Activated naive CD8-positive, alpha-beta T cell treated with anti-CD3 and anti-CD28 coated beads for 36 hours (primary cell): Measurements from ENCODE around the gene TBXAS1. TPM values are rescaled to one million over a fixed set of nuclear protein-coding genes. Genes with fewer than 3 reads are reported as not detected.

Experiments used
- DNase-seq: peaks from one replicate; pipeline ENCODE4 v3.0.0; 2021
- H3K27ac Mint-ChIP-seq: one replicate; pipeline ENCODE4 v1.8.0; 2022; ENCODE audit warnings: mild to moderate bottlenecking, moderate library complexity, mixed read lengths
- H3K27me3 Mint-ChIP-seq: one replicate; pipeline ENCODE4 v1.8.0; 2022; ENCODE audit warnings: mild to moderate bottlenecking, mixed read lengths
- H3K36me3 Mint-ChIP-seq: one replicate; pipeline ENCODE4 v1.8.0; 2021; ENCODE audit warnings: mild to moderate bottlenecking, mixed read lengths
- H3K4me1 Mint-ChIP-seq: one replicate; pipeline ENCODE4 v1.8.0; 2021; ENCODE audit warnings: mixed read lengths
- H3K4me3 Mint-ChIP-seq: one replicate; pipeline ENCODE4 v1.8.0; 2022; ENCODE audit warnings: mild to moderate bottlenecking, moderate library complexity, mixed read lengths
- H3K9me3 Mint-ChIP-seq: one replicate; pipeline ENCODE4 v1.8.0; 2022; ENCODE audit warnings: mixed read lengths
- total RNA-seq, 2 experiments: library from RNA; stranded (reverse); gene quantifications; one replicate each; pipeline ENCODE4 v1.2.3, GENCODE V29; 2021

The TBXAS1 gene
- total RNA-seq, 2 experiments from 2014 or later, result 1.5 to 1.8 TPM

DNA sequence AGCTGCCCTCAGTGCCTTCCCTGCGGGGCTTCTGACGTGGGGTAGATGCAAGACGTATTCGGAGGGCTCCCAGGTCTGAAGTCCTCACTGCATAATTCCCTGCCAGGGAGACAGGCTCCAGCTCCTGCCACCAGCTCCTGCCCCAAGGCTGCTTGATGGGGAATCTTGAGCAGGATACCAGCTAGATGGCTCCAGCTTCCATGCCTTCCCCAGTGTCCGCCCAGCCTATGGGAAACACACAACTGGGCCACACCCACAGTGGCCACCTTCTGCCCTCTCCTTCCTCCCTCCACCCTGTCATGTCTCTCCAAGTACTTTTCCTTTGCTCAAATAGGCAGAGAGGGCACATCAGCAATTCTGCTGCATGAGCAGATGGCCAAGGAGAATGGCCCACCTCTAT, 137.9 kb downstream of the TBXAS1 start:
- H3K27ac Mint-ChIP-seq, result no peak overlapping the region
- no peaks in the 10 kb centered on the region for H3K27me3 Mint-ChIP-seq
- no peak overlapping the region for H3K4me3 Mint-ChIP-seq
- DNase-seq, result no peak
- H3K36me3 Mint-ChIP-seq, result no peaks in the 10 kb centered on the region
- H3K4me1 Mint-ChIP-seq, result no peaks in the 10 kb centered on the region
- H3K9me3 Mint-ChIP-seq, result no peaks in the 10 kb centered on the region

DNA sequence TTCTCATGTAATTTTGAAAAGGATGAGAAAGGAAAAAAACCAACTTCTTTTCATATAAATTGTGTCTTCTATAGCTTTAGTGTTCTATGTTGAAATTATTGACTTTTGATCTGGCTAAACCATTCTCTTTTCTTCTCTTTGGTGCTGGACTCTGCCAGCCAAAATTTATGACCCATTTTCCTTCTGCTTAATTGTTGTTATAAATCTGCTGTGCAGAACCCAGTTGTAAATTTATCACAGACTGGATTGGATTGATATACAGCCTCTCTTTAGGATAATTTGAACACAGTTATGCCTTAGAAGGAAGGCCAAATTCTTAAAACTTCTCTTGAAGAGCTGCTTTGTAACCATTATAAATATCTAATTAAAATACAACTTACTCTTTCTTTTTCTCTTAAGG, 139.9 kb downstream of the TBXAS1 start:
- no peak for DNase-seq
- no peaks in the 10 kb centered on the region for H3K27me3 Mint-ChIP-seq
- no peaks in the 10 kb centered on the region for H3K36me3 Mint-ChIP-seq
- no peak overlapping the region for H3K27ac Mint-ChIP-seq
- H3K9me3 Mint-ChIP-seq, result no peaks in the 10 kb centered on the region
- H3K4me1 Mint-ChIP-seq, result no peaks in the 10 kb centered on the region
- no peak overlapping the region for H3K4me3 Mint-ChIP-seq

DNA sequence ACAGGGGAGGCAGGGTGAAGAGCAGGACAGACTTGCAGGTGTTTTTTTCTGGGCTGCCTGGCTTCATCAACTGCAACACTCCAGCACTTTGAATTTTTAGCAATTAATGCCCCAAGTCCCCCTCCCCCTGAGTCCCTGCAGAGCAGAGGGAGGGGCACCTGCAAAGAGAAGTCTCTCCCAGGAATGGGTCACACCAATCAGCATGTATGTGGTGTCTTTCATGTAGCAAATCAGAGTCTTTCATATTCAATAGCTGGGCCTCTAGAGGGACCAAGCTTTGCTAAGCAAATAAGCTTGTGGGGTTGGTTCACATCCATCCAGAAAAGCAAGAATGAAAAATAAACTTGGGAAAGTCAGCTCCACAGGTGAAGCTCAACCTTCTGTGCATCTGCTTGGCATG, 143.0 kb downstream of the TBXAS1 start:
- no peak for DNase-seq

DNA sequence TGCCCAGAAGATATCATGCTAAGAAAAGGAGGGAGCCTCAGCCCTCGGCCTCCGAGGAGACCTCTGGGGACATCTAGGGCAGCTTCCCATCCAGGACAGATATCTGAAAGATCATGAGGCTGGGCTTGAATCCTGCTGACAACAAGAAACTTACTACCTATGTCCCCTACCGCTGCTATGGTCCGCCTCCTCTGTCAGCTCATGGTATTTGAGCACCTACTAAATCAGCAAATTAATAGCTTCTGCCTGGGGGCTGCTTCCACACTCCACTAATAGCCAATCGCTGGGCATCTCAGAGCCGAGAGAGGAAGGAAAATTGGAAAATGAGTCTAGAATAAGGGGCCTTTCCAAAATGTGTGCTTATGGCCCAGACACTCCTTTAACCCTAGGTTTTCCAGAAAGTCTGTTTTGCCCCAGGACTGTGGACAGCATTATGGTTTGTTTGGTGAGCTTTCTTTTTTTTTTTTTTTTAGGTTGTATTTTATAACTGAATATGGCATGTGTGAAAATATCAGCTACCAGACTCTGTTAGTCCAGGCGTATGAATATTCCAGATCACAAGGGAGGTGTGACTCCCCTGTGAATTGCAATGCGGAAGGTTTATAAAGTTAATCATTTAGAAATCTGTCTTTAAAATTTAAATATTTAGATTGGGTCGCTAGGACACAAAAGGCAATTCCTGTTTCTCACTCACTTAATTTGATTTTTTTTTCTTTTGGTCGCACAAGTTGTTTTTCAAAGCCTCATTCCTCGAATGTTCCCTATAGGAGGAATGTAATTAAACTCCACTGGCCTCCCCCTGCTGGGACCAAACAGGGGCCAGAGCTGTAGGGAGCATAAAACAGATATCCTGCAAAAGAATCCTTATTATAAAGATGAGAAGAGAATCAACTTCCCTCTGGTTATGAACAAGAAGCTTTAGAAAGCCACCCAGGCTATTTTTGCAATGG, 144.3 kb downstream of the TBXAS1 start:
- H3K27me3 Mint-ChIP-seq, result no peaks in the 10 kb centered on the region
- no peaks in the 10 kb centered on the region for H3K9me3 Mint-ChIP-seq
- H3K4me1 Mint-ChIP-seq, result peaks cover 4% of the 10 kb centered on the region
- no peak for DNase-seq
- H3K27ac Mint-ChIP-seq, result no peak overlapping the region
- H3K4me3 Mint-ChIP-seq, result no peak overlapping the region
- no peaks in the 10 kb centered on the region for H3K36me3 Mint-ChIP-seq

More for the DNA sequence above, 143.0 kb downstream of the TBXAS1 start:
- Mint-ChIP-seq H3K36me3 (no peaks in the 10 kb centered on the region), H3K27me3 (no peaks in the 10 kb centered on the region), H3K27ac (no peak overlapping the region), H3K4me3 (no peak overlapping the region), H3K9me3 (no peaks in the 10 kb centered on the region), H3K4me1 (peaks cover under 1% of the 10 kb centered on the region)

DNA sequence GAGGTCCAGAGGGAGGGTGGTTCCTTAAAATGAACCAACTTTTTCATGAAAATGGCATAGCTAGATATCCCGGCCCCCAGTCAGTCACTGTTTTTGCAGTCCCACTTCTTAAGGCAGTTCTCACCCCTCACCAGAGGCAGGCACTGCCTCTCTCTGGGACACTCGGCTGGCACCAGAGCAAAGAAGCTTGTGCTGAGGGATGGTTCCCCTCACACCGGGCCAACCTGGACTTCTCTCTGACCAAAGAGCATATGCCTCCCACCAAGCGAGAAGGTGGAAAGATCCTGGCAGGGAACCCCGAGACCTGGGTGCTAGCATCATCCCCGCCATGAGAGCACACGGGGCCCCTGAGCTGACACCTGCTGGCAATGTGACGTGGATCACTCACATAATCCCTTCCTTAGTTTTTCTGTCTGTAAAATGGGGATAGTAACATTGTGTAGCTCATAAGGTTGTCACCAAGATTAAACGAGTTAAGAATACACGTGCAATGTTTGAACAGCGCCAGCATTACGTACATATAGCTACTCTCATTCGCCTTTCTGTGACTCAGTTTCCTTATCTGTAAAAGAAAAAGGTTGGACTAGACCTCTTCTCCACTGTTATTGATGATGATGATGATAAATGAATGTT, 145.2 kb downstream of the TBXAS1 start:
- H3K27me3 Mint-ChIP-seq, result no peaks in the 10 kb centered on the region
- no peak overlapping the region for H3K27ac Mint-ChIP-seq
- peaks cover 4% of the 10 kb centered on the region for H3K4me1 Mint-ChIP-seq
- no peak overlapping the region for H3K4me3 Mint-ChIP-seq
- H3K9me3 Mint-ChIP-seq, result no peaks in the 10 kb centered on the region
- H3K36me3 Mint-ChIP-seq, result no peaks in the 10 kb centered on the region
- DNase-seq, result no peak

DNA sequence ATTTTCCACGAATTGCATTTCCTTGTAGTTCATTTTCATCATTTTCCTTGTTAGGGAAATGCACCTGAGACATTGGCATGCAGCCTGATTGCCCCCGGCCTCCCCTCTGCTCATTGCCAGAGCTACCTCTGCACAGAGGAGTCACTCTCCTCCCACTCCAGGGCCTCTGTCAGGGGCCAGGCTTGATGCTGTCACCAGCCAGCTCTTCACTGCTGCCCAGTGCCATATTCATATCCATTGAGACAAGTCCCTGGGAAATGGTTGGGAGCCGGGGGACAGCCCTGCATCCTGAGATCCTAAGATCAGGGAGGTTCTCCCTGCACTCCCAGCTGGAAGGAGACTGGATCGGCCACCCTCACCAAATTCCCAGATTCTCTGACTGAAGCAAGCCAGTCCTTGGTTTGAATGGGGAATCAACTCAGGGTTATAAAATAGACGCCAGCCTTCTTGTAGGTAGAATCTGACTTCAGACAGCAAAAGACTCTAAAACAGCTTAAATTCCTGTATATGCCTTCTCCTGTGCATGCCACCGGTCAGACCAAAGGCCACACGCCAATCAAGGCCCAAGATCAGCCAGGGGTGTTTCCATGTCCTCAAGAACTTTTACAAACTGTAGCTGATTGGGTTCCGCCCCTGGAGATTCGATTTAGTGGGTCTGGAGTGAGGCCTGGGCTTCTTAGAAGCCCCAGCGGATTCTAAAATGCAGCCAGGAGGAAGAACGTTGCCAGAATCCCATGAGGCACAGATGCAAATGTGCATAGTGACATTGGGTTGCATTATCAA, 147.2 kb downstream of the TBXAS1 start:
- peaks cover 12% of the 10 kb centered on the region for H3K4me1 Mint-ChIP-seq
- no peaks in the 10 kb centered on the region for H3K27me3 Mint-ChIP-seq
- no peak for DNase-seq
- no peak overlapping the region for H3K4me3 Mint-ChIP-seq
- H3K9me3 Mint-ChIP-seq, result no peaks in the 10 kb centered on the region
- H3K27ac Mint-ChIP-seq, result no peak overlapping the region
- H3K36me3 Mint-ChIP-seq, result no peaks in the 10 kb centered on the region

DNA sequence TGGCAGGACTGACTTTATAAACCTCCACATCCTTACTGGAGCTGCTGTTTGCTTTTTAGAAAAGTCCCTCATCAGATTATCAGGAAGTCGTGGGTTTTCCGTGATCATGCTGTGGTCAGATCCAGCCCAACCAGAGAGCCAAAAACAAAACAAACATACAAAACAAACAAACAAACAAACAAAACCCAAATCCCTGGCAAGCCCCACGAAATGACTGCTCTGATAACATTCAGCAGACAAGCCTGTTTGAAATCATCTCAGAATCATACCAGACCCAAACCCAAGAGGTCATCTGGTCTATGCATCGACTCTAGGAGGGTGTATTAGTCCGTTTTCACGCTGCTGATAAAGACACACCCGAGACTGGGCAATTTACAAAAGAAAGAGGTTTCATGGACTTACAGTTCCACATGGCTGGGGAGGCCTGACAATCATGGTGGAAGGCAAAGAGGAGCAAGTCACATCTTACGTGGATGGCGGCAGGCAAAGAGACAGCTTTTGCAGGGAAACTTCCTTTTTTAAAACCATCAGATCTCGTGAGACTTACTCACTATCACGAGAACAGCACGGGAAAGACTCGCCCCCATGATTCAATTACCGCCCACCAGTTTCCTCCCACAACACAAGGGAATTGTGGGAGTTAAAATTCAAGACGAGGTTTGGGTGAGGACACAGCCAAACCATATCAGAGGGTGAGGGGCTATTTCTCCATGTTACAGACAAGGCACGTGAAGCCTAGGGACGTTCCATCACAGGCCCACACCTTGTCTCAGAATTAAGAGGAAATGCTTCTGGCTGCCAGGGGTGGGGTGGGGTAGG, 148.0 kb downstream of the TBXAS1 start:
- Mint-ChIP-seq H3K4me1 (peaks cover 14% of the 10 kb centered on the region), H3K27ac (no peak overlapping the region), H3K36me3 (no peaks in the 10 kb centered on the region), H3K9me3 (no peaks in the 10 kb centered on the region), H3K27me3 (no peaks in the 10 kb centered on the region), H3K4me3 (no peak overlapping the region)
- DNase-seq, result no peak

DNA sequence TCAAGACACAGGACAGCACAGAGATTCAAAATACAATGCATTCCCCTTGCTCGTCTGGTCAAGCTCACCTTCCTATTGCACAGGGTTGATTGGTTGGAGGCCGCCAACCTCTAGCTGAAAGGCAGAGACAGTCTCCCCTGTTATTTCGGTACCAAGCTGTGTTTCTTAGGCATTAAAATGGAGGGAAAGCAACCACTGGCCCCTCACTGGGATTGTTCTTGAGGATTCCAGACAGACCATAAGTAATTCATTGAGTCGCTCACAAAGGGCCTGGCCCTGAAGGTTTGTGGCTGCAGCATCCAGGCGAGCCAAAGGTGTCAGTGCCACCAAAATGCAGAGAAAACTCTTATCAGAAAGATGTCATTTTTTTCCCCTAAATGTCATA, 152.4 kb downstream of the TBXAS1 start:
- peaks cover 14% of the 10 kb centered on the region for H3K4me1 Mint-ChIP-seq
- no peak overlapping the region for H3K27ac Mint-ChIP-seq
- no peaks in the 10 kb centered on the region for H3K27me3 Mint-ChIP-seq
- H3K9me3 Mint-ChIP-seq, result no peaks in the 10 kb centered on the region
- H3K36me3 Mint-ChIP-seq, result no peaks in the 10 kb centered on the region
- no peak overlapping the region for H3K4me3 Mint-ChIP-seq
- no peak for DNase-seq

DNA sequence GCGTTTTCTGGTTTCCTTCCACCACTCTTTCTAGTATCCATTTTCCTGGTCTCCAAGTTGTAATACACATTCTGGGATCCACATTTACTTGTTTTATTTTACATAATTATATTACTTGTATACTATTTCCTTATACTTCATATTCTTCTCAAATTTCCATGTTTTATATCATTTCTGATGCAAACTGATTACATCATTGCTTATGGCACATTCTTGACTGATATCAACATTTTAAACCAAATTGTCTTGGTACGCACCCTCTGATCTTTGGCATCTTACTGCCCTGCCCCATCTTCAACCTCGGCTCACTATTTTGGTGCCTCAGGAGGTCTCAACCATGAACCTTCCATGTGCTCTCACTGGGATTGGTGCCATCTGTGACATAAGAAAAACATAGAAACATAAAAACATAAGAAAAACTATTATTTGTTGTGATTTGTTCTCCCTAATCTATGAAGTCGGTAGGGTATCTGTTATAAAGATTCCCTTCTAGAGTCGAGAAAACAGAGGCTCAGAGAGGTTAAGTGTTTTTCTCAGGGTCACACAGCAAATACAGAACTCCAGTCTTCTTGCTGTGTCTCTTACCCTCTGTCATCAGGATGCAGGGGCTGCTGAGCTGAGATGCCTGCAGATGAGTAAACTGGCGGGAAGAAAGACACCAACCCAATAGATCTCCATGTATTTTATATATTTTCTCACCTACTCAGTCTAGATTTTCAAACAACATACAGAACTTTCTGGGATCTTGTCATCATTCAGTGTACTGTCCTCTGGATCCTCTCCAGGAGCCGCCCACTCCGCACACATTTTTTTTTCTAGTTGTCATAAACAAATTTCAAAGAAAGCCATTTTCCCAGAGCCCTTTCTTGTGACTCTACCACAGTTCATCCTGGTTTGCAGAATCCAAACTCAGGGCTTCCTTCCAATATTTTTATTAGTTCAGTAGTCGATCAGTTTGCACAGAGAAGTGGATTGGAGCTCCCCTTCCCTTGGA, 154.2 kb downstream of the TBXAS1 start:
- no peaks in the 10 kb centered on the region for H3K9me3 Mint-ChIP-seq
- no peak for DNase-seq
- peaks cover 10% of the 10 kb centered on the region for H3K4me1 Mint-ChIP-seq
- H3K36me3 Mint-ChIP-seq, result no peaks in the 10 kb centered on the region
- no peaks in the 10 kb centered on the region for H3K27me3 Mint-ChIP-seq
- H3K4me3 Mint-ChIP-seq, result no peak overlapping the region
- no peak overlapping the region for H3K27ac Mint-ChIP-seq

DNA sequence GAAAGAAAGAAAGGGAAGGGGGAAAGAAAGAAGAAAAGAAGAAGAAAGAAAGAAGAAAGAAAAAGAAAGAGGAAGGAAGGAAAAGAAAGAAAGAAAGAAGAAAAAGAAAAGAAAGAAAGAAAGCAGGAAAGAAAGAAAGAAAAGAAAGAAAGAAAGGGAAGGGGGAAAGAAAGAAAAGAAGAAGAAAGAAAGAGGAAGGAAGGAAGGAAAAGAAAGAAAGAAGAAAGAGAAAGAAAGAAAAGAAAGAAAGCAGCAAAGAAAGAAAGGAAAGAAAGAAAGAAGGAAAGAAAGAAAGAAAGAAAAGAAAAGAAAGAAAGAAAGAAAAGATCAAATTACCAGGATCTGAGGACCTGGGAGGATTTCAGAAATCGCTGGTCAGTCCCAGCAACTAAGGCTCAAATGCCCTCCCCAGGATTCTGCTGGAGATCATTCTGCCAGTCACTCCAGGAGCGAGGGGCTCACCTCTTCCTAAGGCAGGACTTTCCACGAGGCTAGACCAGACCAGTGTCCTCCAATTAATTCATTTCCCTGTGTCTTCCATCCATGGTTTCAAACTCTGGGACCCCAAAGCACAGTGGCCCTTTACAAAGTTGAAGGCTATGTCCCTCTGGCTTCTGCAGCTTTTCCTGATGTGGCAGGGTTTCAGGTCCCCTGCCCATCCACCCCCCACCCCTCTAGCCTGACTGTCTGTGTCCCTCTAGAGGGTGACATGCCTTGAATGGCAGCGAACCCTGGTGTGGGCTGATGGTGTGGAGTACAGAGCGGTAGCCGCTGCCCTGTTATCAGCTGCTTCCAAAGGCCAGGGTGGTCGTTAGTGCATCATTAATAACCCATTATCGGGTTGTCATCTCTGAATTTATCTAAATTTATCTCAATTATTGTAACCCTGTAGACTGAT, 155.8 kb downstream of the TBXAS1 start:
- Mint-ChIP-seq H3K27me3 (no peaks in the 10 kb centered on the region), H3K9me3 (no peaks in the 10 kb centered on the region), H3K36me3 (no peaks in the 10 kb centered on the region), H3K27ac (no peak overlapping the region), H3K4me1 (peaks cover 10% of the 10 kb centered on the region), H3K4me3 (no peak overlapping the region)
- no peak for DNase-seq

DNA sequence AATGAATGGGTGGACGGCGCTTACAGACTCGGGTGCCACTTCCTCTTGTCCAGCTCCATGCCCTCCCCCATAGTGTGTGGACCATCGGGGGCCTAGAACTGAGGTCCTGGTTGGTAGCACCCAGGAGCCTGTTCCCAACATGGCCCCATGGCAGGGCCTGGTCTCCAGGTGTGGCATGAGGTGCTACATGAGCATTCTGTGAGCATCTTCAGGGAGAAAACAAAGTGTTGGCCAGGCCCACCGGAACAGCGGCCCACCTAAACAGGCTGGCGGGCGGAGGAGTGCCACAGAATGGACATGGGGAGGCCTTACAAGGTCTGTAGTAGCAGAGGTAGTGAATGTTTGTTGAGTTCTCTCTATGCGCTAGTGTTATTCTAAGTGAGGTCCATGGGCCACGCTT, 156.7 kb downstream of the TBXAS1 start:
- no peak for DNase-seq
- Mint-ChIP-seq H3K4me3 (no peak overlapping the region), H3K4me1 (peaks cover 4% of the 10 kb centered on the region), H3K27ac (no peak overlapping the region), H3K9me3 (no peaks in the 10 kb centered on the region), H3K36me3 (no peaks in the 10 kb centered on the region), H3K27me3 (no peaks in the 10 kb centered on the region)

DNA sequence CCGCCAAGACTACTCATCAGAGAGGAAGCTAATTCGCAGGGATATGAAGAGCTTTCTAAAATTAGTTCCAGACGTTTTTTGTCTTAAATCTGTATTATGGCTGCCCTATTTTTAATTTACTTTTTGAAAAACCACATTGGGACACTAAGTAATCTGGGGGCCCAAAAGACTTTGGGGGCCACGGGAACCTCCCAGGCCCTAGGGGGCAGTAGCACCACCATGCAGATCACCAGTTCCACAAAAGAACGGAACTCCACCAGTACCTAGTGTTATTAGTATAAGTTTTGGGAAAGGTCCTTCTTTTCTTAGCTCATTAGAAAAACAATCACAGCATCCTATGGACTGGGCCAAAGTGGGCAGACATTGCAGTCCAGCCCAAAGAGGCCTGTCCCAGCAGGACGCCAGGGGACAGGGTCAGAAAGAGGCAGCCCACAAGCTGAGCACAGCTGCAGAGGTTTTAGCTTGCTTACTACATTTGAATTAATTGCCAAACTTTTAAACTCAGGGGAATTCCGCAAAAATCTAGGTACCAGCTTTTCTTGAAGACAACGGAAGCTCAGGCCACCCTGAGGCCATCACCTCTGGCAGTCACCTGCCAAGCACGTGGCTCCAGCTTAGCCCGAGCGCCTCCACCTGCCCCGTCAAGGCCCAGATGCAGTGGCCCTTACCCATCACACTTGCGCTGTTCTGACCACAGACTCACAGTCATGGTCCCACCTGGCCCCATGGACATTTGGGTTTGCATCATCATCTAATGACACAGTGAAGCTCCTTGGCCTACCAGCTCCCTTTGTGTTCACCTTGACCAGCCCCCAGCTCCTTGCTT, 158.8 kb downstream of the TBXAS1 start:
- H3K36me3 Mint-ChIP-seq, result no peaks in the 10 kb centered on the region
- H3K9me3 Mint-ChIP-seq, result no peaks in the 10 kb centered on the region
- H3K27me3 Mint-ChIP-seq, result no peaks in the 10 kb centered on the region
- H3K4me1 Mint-ChIP-seq, result peaks cover 2% of the 10 kb centered on the region
- no peak overlapping the region for H3K27ac Mint-ChIP-seq
- no peak overlapping the region for H3K4me3 Mint-ChIP-seq
- no peak for DNase-seq
